Fibroblast of the aortic adventitia (primary cell): ENCODE measurements around the gene OR52E1. TPM values are rescaled to one million over a fixed set of nuclear protein-coding genes. Genes with fewer than 3 reads are reported as not detected.

Source experiments
- DNase-seq: peaks from one replicate; pipeline ENCODE4 v3.0.0-alpha.2; 2010; ENCODE audit warnings: low read depth
- H3K4me3 ChIP-seq: 2 replicates; pipeline ENCODE4 v1.5.1; 2011; ENCODE audit warnings: low read depth, mild to moderate bottlenecking, control low read depth, low read length, moderate library complexity
- total RNA-seq: library from RNA; depleted of rRNA; stranded (reverse); fragments of >200 nt; gene quantifications from 2 replicates; pipeline ENCODE4 v1.2.3, GENCODE V29; 2012; ENCODE audit warnings: low replicate concordance
- TF ChIP-seq, protein P1 (sequence below): IDR thresholded peaks from 2 replicates; pipeline ENCODE4 v1.5.1; 2011; ENCODE audit warnings: mild to moderate bottlenecking, low read length, control low read depth, inconsistent platforms; ENCODE audit not compliant: insufficient read depth

The OR52E1 gene
- total RNA-seq, 1 donor: not detected

GRCh38 chr11:5081405-5081804, 12.0 kb downstream of the OR52E1 start:
- H3K4me3 ChIP-seq: no peak overlapping the region
- DNase-seq: no peak
- TF ChIP-seq, protein P1, sequence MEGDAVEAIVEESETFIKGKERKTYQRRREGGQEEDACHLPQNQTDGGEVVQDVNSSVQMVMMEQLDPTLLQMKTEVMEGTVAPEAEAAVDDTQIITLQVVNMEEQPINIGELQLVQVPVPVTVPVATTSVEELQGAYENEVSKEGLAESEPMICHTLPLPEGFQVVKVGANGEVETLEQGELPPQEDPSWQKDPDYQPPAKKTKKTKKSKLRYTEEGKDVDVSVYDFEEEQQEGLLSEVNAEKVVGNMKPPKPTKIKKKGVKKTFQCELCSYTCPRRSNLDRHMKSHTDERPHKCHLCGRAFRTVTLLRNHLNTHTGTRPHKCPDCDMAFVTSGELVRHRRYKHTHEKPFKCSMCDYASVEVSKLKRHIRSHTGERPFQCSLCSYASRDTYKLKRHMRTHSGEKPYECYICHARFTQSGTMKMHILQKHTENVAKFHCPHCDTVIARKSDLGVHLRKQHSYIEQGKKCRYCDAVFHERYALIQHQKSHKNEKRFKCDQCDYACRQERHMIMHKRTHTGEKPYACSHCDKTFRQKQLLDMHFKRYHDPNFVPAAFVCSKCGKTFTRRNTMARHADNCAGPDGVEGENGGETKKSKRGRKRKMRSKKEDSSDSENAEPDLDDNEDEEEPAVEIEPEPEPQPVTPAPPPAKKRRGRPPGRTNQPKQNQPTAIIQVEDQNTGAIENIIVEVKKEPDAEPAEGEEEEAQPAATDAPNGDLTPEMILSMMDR: no peak

DNA sequence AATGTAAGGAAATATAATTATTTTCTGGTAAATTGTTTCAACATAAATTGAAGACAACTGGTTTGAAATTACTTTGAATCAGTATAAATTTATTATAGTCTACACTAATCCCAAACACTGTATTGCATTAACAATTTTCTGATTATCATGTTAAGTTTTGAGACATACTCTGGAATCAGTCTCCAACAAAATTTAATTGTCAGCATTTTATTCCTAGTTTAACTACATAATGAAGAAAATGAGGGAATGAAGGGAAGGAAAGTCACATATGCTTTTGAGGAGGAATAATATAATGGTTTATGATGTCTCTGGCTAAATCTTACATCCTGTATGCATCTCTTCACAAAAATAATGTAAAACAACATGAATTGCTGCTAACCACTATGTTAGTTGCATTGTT, 14.2 kb downstream of the OR52E1 start:
- no peak overlapping the region for H3K4me3 ChIP-seq
- DNase-seq: no peak
- TF ChIP-seq, protein P1: no peak

DNA sequence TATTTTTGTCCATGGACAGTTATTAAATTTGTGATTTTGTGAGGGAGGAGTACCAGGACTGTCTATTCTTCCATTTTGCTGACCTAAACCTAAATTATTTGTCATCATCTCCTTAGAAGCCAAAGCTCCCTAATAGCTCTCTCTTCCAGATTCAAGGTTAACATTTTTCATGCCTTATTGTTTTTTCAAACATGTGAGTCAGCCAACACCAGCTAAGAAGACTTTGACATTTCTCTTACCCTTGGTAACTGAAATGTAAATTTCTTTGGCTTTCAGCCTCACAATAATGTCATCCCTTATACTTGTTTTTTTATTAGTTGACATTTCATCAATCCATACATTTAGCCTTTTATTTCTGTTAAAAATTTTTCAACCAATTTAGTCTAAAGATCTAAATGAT, 19.2 kb downstream of the OR52E1 start:
- TF ChIP-seq, protein P1: no peak
- H3K4me3 ChIP-seq: no peak overlapping the region
- DNase-seq: no peak

DNA sequence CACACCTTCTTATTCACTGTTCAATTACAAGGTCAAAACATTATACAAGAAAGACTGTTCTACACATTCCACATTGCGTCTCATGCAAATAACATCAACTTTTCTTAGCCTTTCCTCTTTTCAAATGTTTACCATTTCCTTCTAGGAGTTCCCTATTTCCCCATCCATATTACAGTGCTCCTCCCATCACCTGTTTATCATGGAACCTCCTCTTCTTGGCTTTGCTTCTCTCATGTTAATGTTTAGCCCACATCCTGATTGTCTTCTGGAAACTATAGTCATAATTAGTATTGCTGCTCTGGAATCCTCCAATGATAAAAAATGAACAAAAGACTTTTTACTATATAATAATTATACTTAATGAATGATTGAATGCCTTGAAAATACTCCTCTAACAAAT, 21.3 kb downstream of the OR52E1 start:
- DNase-seq: no peak
- TF ChIP-seq, protein P1: no peak
- H3K4me3 ChIP-seq: no peak overlapping the region

- no peak for DNase-seq
- H3K4me3 ChIP-seq: no peak overlapping the region
- TF ChIP-seq, protein P1: no peak
These were observed 23.6 kb downstream of the OR52E1 start for GRCh38 chr11:5092821-5093585.

DNA sequence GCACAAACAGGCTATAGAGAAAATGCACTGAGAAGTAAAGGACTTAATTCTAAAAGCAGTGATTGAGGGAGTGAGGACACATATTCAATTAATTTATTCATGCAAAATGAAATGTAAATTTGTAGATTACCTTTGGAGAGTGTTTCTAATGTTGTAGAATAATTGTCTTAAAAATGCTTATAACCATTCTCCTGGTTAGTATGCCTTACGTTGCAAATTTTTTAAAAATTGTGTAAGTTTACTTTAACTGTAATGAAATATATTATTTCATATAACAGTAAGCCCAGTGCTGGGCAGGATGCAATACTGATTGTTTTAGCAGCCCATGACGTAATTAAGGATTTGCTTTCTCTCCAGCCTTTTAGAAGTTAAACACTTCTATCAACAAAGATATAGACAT, 26.6 kb downstream of the OR52E1 start:
- TF ChIP-seq, protein P1: no peak
- no peak for DNase-seq
- H3K4me3 ChIP-seq: no peak overlapping the region

- no peak overlapping the region for H3K4me3 ChIP-seq
- DNase-seq: no peak
- TF ChIP-seq, protein P1: no peak
These were observed 32.9 kb downstream of the OR52E1 start for GRCh38 chr11:5102246-5102645.
